IPS-11a (cell line): ENCODE results near the gene FAHD1.
A peak's percentile ranks its signal among the peaks of the same experiment; 100 is the strongest.

Experiments used
- H3K4me3 ChIP-seq: one replicate; pipeline ENCODE4 v1.5.1; 2013; ENCODE audit warnings: low read depth, low read length, control low read depth

Gene FAHD1

GRCh38 chr16:1816396-1817275 is 10.4 kb upstream of the FAHD1 start:
- no peak overlapping the region for H3K4me3 ChIP-seq

GRCh38 chr16:1817276-1817589 is 9.8 kb upstream of the FAHD1 start:
- H3K4me3 ChIP-seq = no peak overlapping the region

- no peak overlapping the region for H3K4me3 ChIP-seq
Observed at GRCh38 chr16:1817716-1818115, 9.3 kb upstream of the FAHD1 start.

- no peak overlapping the region for H3K4me3 ChIP-seq
Observed at GRCh38 chr16:1818204-1818872, 8.7 kb upstream of the FAHD1 start.

- no peak overlapping the region for H3K4me3 ChIP-seq
Observed at GRCh38 chr16:1818873-1819525, 8.0 kb upstream of the FAHD1 start.

- H3K4me3 ChIP-seq = no peak overlapping the region
Observed at GRCh38 chr16:1819611-1820010, 7.4 kb upstream of the FAHD1 start.

GRCh38 chr16:1820096-1820945 is 6.7 kb upstream of the FAHD1 start:
- no peak overlapping the region for H3K4me3 ChIP-seq

- H3K4me3 ChIP-seq = no peak overlapping the region
Observed at GRCh38 chr16:1820946-1821290, 6.1 kb upstream of the FAHD1 start.

GRCh38 chr16:1821861-1822611 is 5.0 kb upstream of the FAHD1 start:
- no peak overlapping the region for H3K4me3 ChIP-seq

- no peak overlapping the region for H3K4me3 ChIP-seq
Observed at GRCh38 chr16:1822801-1823200, 4.2 kb upstream of the FAHD1 start.

- H3K4me3 ChIP-seq = no peak overlapping the region
Observed at GRCh38 chr16:1823821-1824220, 3.2 kb upstream of the FAHD1 start.

DNA sequence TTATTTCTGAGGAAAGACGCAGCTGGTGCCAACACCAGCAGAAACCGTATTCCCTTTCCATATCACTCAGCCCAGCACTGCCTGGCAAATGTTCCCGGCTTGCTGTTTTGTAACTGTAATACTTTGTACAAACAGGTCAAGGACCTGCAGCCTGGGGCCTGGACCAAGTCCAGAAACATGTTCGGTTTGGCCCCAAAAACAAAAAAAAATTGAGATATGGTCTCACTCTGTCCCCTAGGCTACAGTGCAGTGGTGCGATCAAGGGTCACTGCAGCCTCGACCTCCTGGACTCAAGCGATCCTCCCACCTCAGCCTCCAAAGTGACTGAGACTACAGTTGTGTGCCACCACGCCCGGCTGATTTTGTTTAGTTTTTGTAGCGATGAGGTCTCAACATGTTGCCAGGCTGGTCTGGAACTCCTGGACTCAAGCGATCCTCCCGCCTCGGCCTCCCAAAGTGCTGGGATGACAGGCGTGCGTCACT is 1.6 kb upstream of the FAHD1 start:
- H3K4me3 ChIP-seq = peak overlapping the region; percentile 97

- H3K4me3 ChIP-seq = peak overlapping the region; percentile 97
Observed at GRCh38 chr16:1825864-1826690, 929 bp upstream of the FAHD1 start.

DNA sequence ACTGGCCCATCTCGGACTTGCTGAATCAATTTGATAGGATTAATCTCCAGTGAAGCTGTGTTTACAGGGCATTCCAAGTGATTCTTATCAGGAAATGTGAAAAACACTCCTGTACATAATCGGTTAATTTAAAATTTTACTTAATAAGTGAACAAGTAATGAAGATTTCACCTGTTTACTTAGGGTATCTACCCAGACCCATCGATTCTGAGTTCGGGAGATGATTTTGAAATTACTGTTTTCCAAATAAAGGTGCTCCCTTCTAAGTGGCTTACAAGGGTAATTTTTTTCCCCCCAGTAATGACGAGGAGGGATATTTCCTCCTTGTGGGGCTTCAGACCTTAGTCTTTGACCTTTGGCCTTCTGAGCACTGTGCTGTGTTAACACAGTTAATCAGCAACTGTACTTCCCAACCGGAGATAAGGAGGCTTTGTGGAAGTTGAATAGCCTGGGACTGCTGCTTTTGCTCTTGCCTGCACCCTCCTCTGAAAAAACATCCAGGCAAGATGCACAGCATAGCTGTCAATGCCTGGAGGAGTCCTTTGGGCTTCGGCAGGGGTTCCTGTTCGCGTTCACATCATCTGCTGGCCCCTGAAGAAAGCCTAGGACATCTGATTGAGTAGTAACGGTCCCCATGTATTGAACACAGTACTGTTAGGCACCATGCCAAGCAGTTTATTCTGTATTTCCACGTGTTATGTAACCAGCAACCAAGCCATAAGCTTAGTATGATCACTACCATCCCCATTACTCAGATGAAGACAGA is 1.8 kb downstream of the FAHD1 start:
- H3K4me3 ChIP-seq = no peak overlapping the region

- H3K4me3 ChIP-seq = no peak overlapping the region
Observed at GRCh38 chr16:1830213-1830612, 3.2 kb downstream of the FAHD1 start.

DNA sequence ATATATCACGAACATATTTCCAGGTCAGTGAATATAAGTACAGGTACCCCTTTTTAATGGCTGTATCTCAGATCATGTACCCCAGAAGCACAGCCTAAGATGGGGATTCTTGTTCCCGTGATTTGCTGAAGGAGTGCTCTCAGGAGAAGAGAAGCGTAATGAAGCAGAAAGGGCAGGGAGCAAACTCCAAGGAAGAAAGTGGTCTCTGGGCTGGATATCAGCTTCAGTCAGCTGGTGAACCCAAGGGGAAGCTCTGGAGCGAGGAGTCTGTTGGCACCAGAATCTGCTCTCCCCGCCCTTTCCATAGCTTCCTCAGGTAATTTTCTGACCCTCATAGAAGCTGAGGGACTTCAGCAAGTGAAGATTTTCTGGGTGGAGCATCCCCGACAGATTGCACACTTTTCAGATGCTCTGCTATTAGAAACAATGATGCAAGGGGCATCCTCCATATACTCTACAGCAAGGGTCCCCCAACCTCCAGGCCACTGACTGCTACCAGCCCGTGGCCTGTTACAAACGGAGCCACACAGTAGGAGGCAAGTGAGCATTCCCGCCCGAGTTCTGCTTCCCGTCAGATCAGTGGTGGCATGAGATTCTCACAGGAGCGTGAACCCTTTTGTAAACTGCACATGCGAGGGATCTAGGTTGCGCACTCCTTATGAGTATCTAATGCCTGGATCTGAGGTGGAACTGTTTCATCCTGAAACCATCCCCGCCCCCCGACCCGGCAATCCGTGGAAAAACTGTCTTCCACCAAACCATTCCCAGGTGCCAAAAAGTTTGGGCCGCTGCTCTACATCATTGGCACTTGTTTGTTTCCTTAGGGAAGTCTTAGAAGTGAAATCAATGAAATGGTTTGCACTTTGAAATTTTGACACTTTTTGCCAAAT is 4.4 kb downstream of the FAHD1 start:
- no peak overlapping the region for H3K4me3 ChIP-seq

- no peak overlapping the region for H3K4me3 ChIP-seq
Observed at GRCh38 chr16:1832838-1833454, 5.9 kb downstream of the FAHD1 start.
